ENCODE data around the gene NKD1. TPM values are rescaled to one million over a fixed set of nuclear protein-coding genes. Genes with fewer than 3 reads are reported as not detected.

The NKD1 gene
- total RNA-seq, 6 donors from 2014 or later = 9.9 to 59.7 (median 21.4) TPM

- no peak for DNase-seq
- Histone ChIP-seq H3K4me1 (peaks cover 0 to 3% (median 0%) of the 10 kb centered on the region in 4 donors), H3K4me3 (no peak overlapping the region), H3K36me3 (no peaks in the 10 kb centered on the region), H3K27ac (no peak overlapping the region), H3K9me3 (no peaks in the 10 kb centered on the region), H3K27me3 (no peaks in the 10 kb centered on the region)
- TF ChIP-seq POLR2AphosphoS5 (IDR thresholded peaks at IDR 0.05) = no peak
- TF ChIP-seq EP300 (IDR thresholded peaks at IDR 0.05) = no peak
- 71 to 72% methylated on average over 19 to 20 of the region's 20 CpGs for WGBS, 2 donors
- no peak for ATAC-seq (ENCODE audit: low FRiP score in 2 of 2)
These were observed 97.5 kb downstream of the NKD1 start for GRCh38 chr16:50645563-50646220.

DNA sequence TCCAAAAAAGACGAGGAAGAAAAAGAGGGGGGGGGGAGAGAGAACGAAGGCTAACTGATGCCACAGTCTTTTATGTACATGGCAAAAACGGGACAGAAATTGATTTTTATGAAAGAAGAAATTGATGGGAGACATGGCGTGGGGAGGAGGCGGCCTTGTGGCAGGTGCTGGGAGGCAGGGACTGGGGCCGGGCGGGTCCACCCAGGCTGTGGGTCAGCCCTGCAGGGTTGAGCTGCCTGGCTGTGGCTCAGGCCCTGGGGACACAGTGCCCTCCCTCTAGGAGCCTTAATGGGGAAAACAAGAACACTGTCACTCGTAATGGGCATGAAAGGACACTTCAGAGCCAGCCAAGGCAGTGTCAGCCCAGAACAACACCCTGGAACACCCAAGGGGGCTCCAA lies 98.1 kb downstream of the NKD1 start:
- peaks cover 0 to 3% (median 0%) of the 10 kb centered on the region in 4 donors for H3K4me1 ChIP-seq
- 67 to 70% methylated on average over 8 of the region's 8 CpGs for WGBS, 2 donors
- ATAC-seq (ENCODE audit: low FRiP score in 2 of 2) = no peak
- no peak for TF ChIP-seq POLR2A (IDR thresholded peaks at IDR 0.05)
- no peak for TF ChIP-seq CTCF (IDR thresholded peaks at IDR 0.05)
- TF ChIP-seq POLR2AphosphoS5 (IDR thresholded peaks at IDR 0.05) = no peak
- no peak for TF ChIP-seq EP300 (IDR thresholded peaks at IDR 0.05)
- no peaks in the 10 kb centered on the region for H3K27me3 ChIP-seq
- no peaks in the 10 kb centered on the region for H3K9me3 ChIP-seq
- DNase-seq = no peak
- H3K36me3 ChIP-seq = no peaks in the 10 kb centered on the region
- no peak overlapping the region for H3K27ac ChIP-seq
- H3K4me3 ChIP-seq = no peak overlapping the region

DNA sequence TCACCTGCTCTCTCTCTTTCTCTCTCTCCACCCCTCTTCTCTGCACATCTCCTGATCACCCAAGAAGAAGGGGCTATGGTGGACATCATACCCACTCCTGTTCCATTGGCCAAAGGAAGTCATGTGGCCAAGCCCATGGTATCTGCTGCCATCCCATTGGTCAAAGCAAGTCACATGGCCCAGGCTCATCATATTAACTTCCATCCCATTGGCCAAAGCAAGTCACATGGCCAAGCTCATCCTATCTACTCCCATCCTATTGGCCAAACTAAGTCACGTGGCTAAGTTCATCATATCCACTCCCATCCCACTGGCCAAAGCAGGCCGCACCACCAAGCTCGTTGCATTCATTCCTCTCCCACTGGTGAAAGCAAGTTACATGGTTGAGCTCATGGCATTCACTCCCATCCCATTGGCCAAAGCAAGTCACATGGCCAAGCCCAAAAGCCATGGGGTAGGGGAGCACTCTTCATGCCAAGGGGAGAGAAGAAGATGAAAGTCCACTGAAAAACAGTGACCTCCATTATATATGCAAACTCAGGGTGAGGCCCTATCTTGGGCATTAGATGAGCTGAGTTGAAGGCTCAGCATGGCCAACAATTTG lies 103.7 kb downstream of the NKD1 start:
- no peaks in the 10 kb centered on the region for H3K27me3 ChIP-seq
- H3K9me3 ChIP-seq = no peaks in the 10 kb centered on the region
- H3K36me3 ChIP-seq = no peaks in the 10 kb centered on the region
- WGBS, 2 donors = 95 to 98% methylated on average over 3 of the region's 3 CpGs
- TF ChIP-seq POLR2AphosphoS5 (IDR thresholded peaks at IDR 0.05) (no peak), POLR2A (IDR thresholded peaks at IDR 0.05) (no peak), CTCF (IDR thresholded peaks at IDR 0.05) (no peak), EP300 (IDR thresholded peaks at IDR 0.05) (no peak)
- ATAC-seq (ENCODE audit: low FRiP score in 2 of 2) (no peak), DNase-seq (no peak)
- H3K27ac ChIP-seq = no peak overlapping the region
- no peaks in the 10 kb centered on the region for H3K4me1 ChIP-seq
- H3K4me3 ChIP-seq = no peak overlapping the region

DNA sequence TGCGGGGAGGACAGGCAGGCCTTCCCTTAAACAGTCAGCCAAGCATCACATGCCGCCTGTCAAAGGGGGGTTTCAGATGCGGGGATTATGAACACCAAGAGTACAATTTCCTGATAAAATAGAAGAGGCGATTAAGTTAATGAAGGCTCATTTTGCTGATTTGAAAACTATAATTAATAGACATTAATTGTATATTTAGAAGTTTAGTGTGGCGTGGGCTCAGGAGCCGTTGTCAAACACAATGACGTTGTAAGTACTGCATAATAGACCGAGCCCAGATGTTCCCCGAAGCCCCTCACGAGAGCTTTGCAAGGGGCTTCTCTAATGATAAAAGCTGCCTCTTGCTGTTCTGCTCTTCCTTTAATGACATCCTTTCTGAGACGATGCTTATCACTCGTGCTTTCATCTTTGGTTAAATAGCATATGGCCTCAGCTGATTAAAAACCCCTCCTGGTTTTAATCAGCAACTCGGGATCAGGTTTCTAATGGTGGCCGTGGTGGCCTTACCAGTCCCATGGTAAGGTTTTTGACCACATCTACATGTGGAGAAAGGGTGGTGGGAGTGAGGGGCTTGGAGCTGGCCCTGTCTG lies 104.7 kb downstream of the NKD1 start:
- Histone ChIP-seq H3K4me1 (no peaks in the 10 kb centered on the region), H3K4me3 (no peak overlapping the region), H3K27ac (no peak overlapping the region), H3K36me3 (no peaks in the 10 kb centered on the region), H3K9me3 (no peaks in the 10 kb centered on the region), H3K27me3 (no peaks in the 10 kb centered on the region)
- TF ChIP-seq CTCF (IDR thresholded peaks at IDR 0.05) (no peak), EP300 (IDR thresholded peaks at IDR 0.05) (no peak), POLR2AphosphoS5 (IDR thresholded peaks at IDR 0.05) (no peak), POLR2A (IDR thresholded peaks at IDR 0.05) (no peak)
- 70 to 81% methylated on average over 14 of the region's 14 CpGs for WGBS, 2 donors
- ATAC-seq (ENCODE audit: low FRiP score in 2 of 2) (no peak), DNase-seq (no peak)

GRCh38 chr16:50653633-50654519 lies 105.7 kb downstream of the NKD1 start:
- no peak overlapping the region for H3K4me3 ChIP-seq
- no peaks in the 10 kb centered on the region for H3K9me3 ChIP-seq
- H3K27ac ChIP-seq = no peak overlapping the region
- TF ChIP-seq CTCF (IDR thresholded peaks at IDR 0.05) (no peak), POLR2A (IDR thresholded peaks at IDR 0.05) (no peak), POLR2AphosphoS5 (IDR thresholded peaks at IDR 0.05) (no peak), EP300 (IDR thresholded peaks at IDR 0.05) (no peak)
- DNase-seq (no peak), ATAC-seq (ENCODE audit: low FRiP score in 2 of 2) (no peak)
- H3K4me1 ChIP-seq = no peaks in the 10 kb centered on the region
- 85 to 86% methylated on average over 11 of the region's 11 CpGs for WGBS, 2 donors
- no peaks in the 10 kb centered on the region for H3K36me3 ChIP-seq
- no peaks in the 10 kb centered on the region for H3K27me3 ChIP-seq
